Measurements from ENCODE around the gene MAGEF1. TPM values are rescaled to one million over a fixed set of nuclear protein-coding genes. Genes with fewer than 3 reads are reported as not detected.

MAGEF1 gene
- total and polyA plus RNA-seq, 2 of the 8 experiments (the other 6 are each of a cell fraction or from before 2014, with no cell fraction given), result 26.5 to 56.7 TPM

DNA sequence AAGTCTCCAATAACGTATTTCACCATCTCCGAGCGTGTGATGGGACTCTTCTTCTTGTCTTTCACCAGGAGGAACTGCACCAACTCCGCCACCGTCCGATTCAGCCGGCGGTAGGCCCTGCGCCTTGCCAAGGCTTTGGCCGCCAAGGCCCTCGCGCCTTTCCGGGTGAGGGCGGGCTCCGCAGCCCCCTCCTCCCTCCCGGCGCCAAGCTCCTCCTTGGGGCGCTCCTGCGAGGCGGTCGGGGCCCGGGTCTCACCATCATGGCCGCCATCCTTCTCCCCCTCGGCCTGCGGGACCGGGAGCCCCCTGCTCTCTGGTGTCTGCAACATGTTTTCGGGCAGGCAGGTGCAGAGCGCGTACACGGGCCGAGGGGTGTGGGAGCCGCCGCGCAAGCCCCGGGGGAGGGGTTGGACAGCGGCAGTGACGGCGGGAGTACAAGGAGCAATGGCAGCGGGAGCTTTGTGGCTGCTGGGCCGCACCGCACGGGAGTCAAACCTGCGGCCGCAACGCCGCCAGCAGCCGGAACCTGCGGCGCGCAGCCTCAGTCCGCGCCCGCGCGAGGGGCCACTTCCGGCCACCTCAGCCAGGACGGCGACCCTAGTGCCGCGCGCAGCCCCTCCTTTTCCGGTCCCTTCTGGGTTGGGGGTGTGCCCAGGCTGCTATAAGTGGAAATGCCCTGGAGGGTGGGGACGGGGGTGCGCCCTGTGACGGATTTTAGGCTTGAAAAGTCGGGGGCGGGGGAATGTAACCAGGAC, at the start of gene MAGEF1 (continued):
- TF ChIP-seq USF2 (IDR thresholded peaks at IDR 0.05; ENCODE audit: low read length), result no peak
- TF ChIP-seq EP300 (IDR thresholded peaks at IDR 0.05; ENCODE audit: borderline replicate concordance in 1 of 2, low read depth in 2 of 2, low read length in 2 of 2), result no peak; a peak in 1 of 3 replicates
- TF ChIP-seq SP4 (IDR thresholded peaks at IDR 0.05; ENCODE audit: low read length), result peak; percentile 89
- TF ChIP-seq TAF7 (optimal IDR thresholded peaks at IDR 0.05; ENCODE audit: borderline replicate concordance, low read depth, low read length), result peak; percentile 90
- no peak for TF ChIP-seq POU5F1 (IDR thresholded peaks at IDR 0.05; ENCODE audit: low read depth, low read length)
- TF ChIP-seq TEAD4 (IDR thresholded peaks at IDR 0.05; ENCODE audit: low read depth, low read length), result 0 out of 2 replicates have a peak, but pooled peaks have one; percentile 2
